Measurements from ENCODE around the gene NR5A2.

Gene NR5A2

DNA sequence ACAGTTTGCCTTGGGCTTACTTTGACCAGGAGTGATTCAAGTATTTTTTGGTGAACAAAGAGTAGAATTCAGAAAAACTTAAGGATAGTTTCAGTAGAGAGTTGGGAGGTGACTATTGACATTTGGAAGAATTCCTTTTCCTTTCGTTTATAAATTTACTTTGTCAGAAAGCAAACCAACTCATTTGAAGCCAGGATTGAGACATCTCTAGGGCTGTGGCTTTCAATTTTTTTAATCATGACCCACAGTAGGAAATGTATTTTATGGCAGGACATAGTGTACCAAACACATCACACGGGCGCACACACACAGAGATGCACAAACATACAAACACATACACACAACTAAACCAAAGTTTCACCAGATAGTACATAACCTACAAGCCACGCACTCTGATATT is 24.1 kb downstream of the NR5A2 start:
- in situ Hi-C loops (cut with MboI; ENCODE audit: low sequenced_read_pairs, unreplicated experiment): no loop called here
- no peak for DNase-seq (ENCODE audit: low spot score)

DNA sequence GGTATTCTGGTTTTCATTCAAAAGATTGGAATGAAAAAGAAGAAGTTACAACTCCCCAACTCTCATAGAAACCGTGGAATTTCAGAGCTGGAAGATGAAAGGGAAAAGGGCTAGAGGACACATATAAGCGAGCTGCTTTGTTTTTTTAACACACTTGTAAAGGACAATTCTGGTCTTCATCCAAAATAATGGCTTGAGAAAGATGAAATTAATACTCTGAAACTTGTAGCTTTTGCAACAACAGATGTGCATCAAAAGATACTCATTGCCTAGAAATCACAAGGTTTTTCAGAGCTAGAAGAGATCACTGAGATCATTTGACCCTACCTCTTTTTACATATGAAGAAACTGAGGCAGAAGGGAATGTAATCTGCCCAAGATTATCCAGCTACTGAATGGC is 25.6 kb downstream of the NR5A2 start:
- no peak for DNase-seq (ENCODE audit: low spot score)
- TF ChIP-seq, protein P1, sequence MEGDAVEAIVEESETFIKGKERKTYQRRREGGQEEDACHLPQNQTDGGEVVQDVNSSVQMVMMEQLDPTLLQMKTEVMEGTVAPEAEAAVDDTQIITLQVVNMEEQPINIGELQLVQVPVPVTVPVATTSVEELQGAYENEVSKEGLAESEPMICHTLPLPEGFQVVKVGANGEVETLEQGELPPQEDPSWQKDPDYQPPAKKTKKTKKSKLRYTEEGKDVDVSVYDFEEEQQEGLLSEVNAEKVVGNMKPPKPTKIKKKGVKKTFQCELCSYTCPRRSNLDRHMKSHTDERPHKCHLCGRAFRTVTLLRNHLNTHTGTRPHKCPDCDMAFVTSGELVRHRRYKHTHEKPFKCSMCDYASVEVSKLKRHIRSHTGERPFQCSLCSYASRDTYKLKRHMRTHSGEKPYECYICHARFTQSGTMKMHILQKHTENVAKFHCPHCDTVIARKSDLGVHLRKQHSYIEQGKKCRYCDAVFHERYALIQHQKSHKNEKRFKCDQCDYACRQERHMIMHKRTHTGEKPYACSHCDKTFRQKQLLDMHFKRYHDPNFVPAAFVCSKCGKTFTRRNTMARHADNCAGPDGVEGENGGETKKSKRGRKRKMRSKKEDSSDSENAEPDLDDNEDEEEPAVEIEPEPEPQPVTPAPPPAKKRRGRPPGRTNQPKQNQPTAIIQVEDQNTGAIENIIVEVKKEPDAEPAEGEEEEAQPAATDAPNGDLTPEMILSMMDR (IDR thresholded peaks at IDR 0.05; ENCODE audit: borderline replicate concordance, control extremely low read depth, extremely low read depth, insufficient read depth, missing control alignments): no peak
- in situ Hi-C loops (cut with MboI; ENCODE audit: low sequenced_read_pairs, unreplicated experiment): no loop called here

More for the DNA sequence above, 24.1 kb downstream of the NR5A2 start:
- TF ChIP-seq, protein P1 (IDR thresholded peaks at IDR 0.05; ENCODE audit: borderline replicate concordance, control extremely low read depth, extremely low read depth, insufficient read depth, missing control alignments): no peak

DNA sequence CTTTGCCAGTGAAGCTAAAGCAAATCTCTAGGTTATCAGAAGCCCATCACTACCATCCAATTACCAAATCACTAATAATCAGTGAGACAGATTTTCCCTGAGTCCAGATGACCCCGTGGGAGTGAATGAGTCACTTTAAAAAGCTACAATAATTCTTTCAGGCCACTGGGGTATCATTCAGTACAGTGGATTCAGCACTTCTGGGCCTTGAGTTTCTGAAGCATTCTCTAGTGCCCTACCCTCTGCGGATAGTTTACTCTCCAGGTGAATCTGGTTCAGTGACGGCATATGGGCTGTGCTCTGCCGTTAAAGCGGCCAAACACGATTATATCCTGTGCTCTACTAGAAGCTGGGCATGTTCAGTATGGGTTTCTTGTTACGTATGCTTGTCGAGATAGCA is 26.1 kb downstream of the NR5A2 start:
- no peak for DNase-seq (ENCODE audit: low spot score)
- in situ Hi-C loops (cut with MboI; ENCODE audit: low sequenced_read_pairs, unreplicated experiment): no loop called here
- TF ChIP-seq, protein P1 (IDR thresholded peaks at IDR 0.05; ENCODE audit: borderline replicate concordance, control extremely low read depth, extremely low read depth, insufficient read depth, missing control alignments): no peak

DNA sequence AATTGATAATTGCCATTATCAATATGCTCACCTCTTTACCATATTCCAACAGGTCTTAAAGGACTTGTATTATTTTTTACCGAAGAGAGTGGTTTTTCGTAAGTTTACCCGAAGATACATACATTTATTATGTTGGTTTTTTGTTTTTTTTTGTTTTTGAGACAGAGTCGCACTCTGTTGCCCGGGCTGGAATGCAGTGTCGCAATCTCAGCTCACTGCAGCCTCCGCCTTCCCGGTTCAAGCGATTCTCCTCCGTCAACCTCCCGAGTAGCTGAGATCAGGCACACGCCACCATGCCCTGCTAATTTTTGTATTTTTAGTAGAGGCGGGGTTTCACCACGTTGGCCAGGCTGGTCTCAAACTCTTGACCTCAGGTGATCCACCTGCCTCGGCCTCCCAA is 30.8 kb downstream of the NR5A2 start:
- in situ Hi-C loops (cut with MboI; ENCODE audit: low sequenced_read_pairs, unreplicated experiment): no loop called here
- TF ChIP-seq, protein P1 (IDR thresholded peaks at IDR 0.05; ENCODE audit: borderline replicate concordance, control extremely low read depth, extremely low read depth, insufficient read depth, missing control alignments): no peak
- DNase-seq (ENCODE audit: low spot score): no peak

DNA sequence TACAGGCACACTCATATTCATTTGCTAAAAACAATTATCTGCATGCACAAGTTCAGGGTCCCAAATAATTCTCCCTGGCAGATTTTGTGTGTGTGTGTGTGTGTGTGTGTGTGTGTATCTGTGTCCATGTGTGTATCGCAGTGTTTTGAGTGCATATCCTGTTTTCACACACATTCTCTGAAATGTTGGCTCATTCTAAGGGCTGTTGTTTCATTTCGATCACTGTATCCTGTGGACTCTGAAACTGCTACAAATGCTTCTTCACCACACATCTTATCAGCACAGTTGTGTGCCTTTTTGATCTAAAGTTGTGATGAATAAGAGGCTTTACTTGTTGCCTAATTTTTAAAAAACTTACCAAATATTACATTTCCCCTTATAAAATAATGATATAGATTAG is 34.6 kb downstream of the NR5A2 start:
- in situ Hi-C loops (cut with MboI; ENCODE audit: low sequenced_read_pairs, unreplicated experiment): no loop called here
- TF ChIP-seq, protein P1 (IDR thresholded peaks at IDR 0.05; ENCODE audit: borderline replicate concordance, control extremely low read depth, extremely low read depth, insufficient read depth, missing control alignments): no peak
- no peak for DNase-seq (ENCODE audit: low spot score)

DNA sequence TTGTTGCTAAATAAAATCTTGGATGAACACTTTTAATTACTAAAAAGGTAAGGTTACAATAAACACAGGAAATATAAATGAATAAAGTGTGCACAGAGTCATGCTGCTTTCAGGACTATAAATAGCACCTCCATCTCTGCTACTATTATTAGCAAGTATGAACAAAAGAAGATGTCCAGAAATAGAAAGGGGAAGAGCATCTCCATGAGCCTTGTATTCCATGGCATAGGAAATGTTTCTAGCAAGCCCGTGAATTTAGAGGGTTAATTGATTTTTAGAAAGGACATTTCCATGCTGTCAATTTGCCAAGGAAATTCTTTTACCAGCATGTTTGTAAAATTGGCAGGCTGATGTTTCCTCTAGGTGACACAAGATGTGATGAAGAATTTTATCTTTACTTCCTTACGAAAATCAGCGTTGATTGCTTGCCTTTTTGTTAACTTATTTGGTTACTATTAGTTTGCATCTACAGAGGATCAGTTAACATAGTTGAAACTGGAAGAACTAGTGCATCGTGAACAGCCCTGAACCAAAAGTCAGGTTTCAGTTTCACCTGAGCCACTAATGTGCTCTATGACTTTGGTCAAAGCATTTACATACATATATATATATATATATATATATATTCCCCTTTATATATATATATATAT is 45.3 kb downstream of the NR5A2 start:
- DNase-seq (ENCODE audit: low spot score): peak; percentile 30
- TF ChIP-seq, protein P1 (IDR thresholded peaks at IDR 0.05; ENCODE audit: borderline replicate concordance, control extremely low read depth, extremely low read depth, insufficient read depth, missing control alignments): no peak
- in situ Hi-C loops (cut with MboI; ENCODE audit: low sequenced_read_pairs, unreplicated experiment): no loop called here
